HG03097 (cell line): ENCODE measurements around the gene TMEM205.
A peak's percentile ranks its signal among the peaks of the same experiment; 100 is the strongest.
"Not testable (repeated sequence)": the region's sequence is repeated elsewhere in the genome, so short reads cannot be mapped to it uniquely, and the experiment has no call there.

Experiments used
- ATAC-seq: cut with Tn5 transposase; IDR thresholded peaks from one replicate; pipeline ENCODE4 v1.9.1; 2021; ENCODE audit not compliant: unreplicated experiment, low FRiP score

Gene TMEM205

DNA sequence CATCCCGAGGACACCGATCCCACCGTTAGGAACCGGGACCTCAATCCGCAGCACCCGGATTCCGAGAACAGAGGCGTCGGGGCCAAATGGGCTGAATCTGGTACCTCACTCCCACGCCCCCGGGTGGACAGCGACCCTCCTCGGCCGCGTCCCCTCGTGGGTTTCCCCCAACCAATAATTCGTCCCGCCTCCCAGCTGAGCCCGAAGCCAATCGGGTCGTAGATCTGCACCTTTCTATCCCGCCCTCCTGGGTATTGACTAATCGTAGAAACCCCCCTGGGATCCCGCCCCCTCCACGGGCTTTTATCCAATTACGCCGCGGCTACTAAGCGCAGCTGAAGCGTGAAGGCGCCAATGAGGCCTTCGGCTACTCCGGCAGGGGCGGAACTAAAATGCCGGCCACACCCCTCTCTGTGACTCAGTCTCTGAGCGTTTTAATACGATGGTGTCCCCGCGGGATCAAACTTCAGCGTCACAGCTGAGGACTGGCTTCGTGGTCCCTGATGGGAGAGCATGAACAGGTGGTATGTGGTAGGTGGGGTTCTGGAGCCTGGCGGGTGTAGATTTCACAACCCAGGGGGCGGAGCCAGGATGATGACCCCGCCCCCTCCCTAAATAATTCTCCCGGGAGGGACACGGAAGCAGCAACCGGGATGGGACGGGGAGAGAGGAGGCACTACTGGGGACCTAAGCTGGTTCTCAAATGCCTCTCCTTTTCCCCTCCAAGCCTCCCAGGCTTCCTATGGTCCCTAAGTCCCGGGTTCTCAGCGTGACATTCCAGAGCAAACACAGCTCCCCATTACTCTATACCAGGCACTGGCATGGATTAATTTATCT is at the start of gene TMEM205, which contains the start of gene CCDC159:
TMEM205 (minus strand) TSS at position 165 of the 837 bp plus-strand sequence. CDS start 649 bp downstream, outside the sequence.
CCDC159 (plus strand) TSS at position 416 of the 837 bp plus-strand sequence; CDS start at position 504, 88 bp downstream.
- ATAC-seq: peak; percentile 92

DNA sequence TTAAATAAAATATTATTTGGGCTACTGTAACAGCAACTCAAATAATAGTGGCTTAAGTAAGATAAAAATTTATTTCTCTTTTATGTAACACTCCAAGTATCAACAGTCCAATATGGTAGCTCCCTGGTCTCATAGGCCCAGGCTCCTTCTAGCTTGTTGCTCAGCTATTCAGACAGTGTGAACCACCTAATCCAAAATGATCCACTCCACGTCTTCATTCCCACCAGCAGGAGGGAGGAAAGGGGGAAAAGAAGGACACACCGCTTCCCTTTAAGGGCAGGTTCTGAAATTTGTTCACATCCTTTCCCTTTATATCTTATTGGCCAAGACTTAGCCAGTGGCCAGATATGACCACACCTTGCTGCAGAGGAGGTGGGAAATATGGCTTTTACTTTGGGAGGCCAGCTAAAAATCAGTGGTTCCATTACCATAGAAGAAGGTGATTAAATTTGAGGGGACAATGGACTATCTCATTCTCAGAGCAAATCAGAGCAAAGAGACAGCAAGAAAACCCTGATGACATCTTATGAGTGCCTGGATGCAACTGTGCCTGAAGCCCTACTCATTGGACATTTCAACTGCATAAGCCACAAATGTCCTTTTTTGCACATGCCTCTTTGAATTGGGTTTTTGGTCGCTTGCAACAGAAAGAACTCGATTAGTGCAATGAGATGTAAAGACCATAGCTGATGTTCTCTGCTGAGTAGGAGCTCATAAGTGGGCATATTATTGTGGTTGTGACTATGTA is 45.0 kb upstream of the TMEM205 start:
- ATAC-seq: no peak

DNA sequence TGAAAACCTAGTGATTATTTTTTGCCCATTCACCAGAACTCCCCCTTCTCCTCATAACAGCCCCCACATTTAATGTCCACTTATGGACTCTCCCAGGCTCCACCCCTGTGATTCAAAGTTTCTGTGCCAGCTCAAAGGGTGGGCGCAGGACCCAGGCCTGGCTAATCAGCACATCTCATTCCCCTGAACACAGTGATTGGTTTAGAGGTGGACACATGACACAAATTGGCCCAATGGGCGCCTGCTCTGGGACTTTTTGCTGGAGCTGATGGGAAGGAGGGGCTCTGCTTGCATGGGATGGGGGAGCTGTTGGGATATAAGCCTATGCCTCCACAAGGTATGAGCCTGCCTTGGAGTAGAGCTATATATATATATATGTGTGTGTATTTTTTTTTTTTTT is 44.3 kb upstream of the TMEM205 start:
- no peak for ATAC-seq

DNA sequence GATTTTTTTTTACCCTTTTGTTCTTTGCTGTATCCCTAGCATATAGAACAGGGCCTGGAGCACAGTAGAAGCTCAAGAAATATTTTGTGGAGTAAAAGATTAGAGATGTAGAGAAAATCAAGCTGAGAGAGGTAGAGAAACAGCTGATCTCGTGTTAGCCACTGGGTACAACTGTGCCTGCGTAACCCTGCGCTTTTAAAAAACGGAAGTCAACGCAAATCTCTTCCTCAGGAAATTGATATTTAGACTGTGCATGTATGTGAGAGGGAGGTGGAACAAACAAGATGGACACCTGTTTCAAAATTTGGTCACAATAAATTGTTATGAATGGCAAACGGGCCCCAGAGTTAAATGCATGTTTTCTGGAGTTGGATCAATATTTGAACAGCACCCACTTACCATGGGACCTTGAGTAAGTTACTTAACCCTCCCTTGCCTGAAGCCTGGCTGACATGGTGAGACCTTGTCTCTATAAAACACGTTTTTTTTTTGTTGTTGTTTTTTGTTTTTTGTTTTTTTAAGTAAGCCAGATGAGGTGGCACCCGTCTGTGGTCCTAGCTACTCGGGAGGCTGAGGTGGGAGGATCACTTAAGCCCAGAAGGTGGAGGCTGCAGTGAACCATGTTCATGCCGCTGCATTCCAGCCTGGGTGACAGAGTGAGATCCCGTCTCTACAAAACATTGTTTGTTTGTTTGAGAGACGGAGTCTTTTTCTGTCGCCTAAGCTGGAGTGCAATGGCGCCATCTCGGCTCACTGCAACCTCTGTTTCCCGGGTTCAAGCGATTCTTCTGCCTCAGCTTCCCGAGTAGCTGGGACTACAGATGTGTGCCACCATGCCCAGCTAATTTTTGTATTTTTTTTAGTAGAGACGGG is 41.3 kb upstream of the TMEM205 start:
- no peak for ATAC-seq

DNA sequence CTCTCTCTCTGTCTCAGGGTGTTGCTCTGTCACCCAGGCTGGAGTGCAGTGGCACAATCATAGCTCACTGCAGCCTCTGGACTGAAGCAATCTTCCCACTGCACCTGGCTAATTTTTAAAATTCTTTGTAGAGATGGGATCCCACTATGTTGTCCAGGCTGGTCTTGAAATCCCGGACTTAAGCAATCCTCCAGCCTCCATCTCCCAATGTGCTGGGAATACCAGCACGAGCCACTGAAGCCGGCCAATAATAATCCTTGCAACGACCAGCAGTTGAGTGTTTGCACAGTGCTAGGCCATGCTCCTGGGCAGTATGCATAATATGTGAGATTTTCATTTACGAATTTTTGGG is 38.7 kb upstream of the TMEM205 start:
- no peak for ATAC-seq

DNA sequence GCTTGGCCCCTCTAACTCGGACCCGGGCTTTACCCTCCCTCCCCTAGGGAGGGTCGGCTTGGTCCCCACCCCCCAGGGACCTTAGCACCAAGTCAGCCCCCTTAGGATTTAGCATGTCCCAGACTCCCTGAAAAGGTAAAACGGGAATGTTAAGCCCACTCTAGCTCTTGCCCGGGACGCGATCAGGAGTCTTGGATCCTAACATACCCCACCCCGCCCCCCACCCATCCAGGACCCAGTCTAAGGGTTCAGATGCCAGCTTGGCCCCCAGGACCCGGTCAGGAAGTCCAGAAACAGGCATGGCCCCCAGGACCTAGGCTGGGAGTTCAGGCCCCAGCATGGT is 37.6 kb upstream of the TMEM205 start:
- no peak for ATAC-seq

DNA sequence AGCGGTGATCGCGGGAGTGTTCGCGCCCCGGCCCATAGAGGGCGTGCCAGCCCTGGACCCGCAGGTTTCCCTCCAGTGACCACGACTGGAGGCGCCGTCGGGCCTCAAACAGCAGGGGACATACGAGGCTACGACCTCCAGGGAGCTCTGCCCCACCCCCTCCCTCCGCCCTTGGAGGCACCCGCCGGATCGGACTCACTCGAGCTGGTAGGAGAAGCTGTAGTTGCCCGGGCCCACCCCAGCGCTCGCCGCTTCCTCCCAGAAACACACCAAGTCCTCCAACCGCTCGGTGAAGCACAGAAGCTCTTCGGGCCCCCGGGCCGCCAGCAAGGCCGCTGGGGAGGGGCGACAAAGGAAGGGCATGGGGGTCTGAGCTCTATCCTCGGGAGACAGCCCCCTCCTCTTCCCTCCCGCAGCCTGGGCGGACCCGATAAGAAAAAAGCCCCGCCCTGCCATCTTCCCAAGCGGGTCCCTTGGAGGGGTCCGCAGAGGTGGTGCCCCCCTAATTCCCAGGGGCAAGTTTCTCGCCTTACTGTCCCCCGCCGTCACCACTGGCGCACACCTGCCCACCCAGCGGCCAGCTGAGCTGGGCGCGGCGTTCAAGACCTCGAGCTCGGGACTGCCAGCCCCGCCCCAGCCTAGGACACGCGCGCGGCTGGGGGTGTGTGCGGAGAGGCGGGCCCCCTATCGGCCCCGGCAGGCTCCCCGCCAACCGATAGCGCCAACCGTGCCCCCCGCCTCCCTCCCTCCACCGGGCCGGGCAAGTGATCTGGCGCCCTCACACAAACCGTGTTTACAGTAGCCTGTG is 37.0 kb upstream of the TMEM205 start:
- ATAC-seq: no peak

DNA sequence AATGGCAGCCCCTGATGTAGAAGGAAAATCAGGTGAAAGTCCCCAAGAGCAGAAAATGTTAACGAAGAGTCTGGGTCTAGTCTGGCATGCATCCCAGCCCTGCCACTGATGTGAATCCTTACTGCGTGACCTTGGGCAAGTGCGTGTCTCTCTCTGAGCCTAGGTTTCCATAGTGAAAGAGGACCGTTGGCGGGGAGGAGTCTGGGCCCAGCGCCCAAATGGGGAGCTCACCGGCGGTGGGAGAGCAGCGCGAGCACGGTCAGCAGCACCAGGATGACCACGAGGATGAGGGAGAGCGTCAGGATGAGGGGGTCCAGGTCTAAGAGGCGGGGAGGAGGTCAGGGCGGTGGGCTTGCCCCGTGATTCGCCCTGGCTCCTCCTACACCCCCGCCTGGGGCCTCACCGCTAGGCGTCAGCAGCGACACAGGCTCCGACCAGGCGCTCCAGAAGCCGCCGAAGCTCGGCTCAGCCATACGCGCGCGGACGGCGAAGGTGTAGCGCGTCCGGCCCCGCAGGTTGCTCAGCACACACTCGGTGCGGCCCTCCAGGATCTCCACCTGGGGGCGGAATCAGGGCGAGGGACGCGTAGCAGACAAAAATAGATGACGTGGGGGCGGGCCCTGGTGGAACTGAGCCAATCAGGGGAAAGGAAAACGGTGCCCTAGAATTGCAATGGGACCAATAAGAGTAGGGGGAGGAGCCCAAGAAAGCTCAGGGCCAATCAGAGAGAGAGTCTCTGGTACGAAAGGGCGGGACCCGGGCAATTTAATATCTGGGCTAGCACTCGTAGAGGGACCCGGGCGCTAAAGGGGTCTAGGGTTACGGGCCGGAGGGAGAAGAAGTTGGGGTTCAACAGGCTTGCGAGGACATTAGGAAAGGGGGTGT is 34.8 kb upstream of the TMEM205 start:
- peak; percentile 75 for ATAC-seq

DNA sequence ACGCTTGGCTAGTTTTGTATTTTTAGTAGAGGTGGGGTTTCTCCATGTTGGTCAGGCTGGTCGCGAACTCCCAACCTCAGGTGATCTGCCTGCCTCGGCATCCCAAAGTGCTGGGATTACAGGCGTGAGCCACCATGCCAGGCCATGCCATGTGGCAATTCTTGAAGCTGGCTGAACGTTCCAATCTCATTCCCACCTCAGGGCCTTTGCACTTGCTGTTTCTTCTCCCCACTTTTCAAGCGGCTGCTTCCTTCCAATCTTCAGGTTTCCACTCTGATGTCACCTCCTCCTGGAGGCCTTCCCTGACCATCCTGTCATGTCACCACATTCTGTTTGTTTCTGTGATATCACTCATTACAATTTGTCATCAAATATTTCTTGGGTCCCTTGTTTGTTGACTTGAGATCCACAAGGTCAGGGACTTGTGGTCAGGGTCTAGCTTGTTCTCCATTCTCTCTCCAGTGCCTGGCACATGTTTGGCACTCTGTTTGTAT is 33.8 kb upstream of the TMEM205 start:
- ATAC-seq: no peak

DNA sequence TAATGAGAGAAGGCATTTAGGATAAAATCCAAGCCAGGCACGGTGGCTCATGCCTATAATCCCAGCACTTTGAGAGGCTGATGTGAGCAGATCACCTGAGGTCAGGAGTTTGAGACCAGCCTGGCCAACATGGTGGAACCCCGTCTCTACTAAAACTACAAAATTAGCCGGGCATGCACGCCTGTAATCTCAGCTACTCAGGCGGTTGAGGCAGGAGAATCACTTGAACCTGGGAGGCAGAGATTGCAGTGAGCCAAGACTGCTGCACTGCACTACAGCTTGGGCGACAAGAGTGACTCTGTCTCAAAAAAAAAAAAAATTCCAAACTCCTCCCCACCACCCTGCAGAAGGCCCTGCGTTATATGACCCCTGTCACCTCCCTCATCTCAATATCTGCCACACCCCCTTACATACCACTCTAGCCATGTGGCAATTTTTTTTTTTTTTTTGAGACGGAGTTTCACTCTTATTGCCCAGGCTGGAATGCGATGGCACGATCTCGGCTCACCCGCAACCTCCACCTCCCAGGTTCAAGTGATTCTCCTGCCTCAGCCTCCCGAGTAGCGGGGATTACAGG is 33.3 kb upstream of the TMEM205 start:
- not testable (repeated sequence) for ATAC-seq

DNA sequence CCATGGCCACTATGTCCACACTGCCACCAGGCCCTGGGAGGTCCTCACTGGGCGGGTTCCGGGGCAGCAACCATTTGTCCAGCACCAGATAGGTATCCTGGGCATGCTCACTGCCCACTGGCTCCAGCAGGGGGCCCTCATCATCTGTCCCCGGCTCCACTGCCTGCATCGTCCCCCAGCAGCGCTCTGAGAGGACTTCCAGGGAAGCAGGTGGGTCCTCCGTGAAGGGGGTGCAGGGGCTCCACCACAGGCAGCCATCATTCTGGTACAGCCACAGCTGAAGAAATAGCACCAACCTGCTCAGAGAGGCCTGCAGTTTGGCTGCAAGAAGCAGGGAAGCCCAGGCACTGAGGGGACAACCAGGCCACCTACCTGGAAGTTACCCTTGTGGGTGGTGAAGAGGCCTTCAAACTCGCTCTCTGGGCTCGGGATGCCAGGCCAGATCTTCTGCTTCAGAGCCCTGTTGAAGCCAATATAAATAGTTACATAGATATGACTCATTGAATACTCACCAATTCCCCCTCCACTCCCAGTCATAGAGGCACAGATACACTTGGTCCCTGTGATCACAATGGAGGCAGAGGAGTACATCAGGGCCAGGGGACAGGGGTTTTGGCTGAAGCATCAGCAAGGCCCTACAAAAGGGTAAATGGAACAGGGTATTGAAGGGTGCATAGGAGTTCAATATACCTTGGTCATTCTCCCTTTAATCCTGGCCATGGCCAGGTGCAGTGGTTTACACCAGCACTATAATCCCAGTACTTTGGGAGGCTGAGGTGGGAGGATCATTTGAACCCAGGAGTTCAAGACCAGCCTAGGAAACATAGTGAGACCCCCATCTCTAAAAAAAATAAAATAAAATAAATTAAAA is 32.5 kb upstream of the TMEM205 start:
- no peak for ATAC-seq

DNA sequence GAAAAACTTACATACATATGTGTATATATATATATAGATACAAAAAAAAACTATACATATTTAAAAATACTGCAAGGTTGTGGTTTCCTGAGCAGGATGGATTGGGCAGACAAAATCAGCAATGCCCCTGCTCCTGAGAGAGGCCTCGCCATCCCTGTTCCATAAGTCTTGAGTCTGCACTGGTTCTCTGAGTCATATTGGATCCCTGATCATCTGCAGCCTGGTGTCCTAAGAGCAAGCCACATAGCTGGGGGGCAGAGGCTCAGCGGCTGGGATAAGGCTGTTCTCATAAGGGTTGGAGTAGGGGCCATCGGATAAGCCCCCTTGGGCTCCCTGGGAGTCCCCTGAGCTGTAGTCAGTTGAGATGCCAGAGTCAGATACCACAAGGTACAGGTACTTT is 31.7 kb upstream of the TMEM205 start:
- ATAC-seq: no peak

DNA sequence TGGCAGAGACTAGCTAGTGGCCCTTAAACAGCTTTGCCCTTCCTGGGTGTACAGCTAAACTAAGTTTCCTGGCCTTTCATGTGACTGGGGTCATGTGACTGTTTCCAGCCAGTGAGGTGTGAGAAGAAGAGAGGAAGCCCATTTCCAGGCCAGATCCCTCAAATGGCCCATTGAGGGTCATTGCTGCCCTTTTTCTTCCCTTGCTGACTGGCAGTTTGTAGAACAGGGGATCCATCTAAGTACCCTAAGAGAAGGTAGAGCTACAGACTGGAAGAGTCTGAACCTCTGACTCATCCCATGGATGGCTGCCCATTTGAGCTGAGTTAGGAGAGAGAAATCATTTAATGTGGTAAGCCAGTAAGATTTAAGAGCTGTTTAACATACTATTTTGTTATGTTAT is 31.2 kb upstream of the TMEM205 start:
- no peak for ATAC-seq

DNA sequence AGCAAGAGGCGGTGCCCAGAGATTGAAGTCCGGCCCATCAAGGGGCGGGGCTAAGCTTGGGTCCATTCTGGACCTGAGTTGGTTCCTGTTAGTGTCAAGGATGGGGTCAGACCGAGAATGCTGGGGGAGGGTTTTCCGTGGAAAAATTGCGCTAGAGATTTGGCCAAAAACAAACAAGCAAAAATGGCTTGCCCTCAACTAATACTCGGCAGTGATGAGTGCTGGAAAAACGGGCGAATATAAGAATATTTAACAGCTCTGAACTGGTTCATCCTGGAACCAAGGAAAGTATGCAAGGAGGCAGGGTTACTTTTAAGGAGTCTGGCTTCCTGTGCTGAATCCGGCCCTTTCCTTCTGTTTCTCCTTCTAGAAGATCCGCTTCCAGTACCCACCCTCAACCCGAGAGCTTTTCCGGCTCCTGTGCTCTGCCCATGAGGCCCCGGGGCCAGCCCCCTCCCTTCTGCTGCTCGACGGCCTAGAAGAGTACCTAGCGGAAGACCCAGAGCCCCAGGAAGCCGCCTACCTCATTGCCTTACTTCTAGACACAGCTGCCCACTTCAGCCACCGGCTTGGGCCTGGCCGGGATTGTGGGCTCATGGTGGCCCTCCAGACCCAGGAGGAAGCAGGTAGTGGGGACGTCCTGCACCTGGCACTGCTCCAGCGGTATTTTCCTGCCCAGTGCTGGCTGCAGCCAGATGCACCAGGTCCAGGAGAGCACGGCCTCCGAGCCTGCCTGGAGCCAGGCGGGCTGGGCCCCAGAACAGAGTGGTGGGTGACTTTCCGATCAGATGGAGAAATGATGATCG is 29.3 kb upstream of the TMEM205 start:
- no peak for ATAC-seq

DNA sequence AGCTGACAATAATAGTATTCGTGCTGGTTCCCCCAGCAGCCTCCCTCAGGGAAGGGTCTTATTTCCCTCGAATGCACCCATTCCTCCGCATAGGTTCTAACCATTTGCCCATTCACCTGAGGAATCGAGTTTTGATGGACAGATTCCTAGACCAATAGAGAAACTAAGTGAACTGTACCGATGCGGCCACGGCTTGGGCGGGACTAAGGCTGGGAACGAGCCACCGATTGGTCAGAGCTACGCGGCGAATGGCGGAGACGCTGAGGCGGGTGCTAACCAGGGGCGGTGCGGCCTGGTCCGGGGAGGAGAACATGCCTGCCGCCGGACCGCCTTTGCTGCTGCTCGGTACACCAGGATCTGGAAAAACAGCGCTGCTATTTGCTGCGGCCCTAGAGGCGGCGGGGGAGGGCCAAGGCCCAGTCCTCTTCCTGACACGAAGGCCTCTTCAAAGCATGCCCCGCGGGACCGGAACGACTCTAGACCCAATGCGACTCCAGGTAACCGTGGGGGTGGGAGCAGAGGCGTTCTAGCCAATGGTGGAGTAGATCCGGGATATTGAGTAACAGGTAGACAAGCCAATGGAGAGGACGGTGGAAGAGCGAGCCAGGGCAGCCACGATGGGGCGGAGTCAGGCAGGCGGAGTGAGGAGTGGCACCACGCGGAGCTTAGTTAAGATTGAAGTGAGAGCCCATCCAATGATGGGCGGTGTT is 28.5 kb upstream of the TMEM205 start, which contains the start of gene SWSAP1:
SWSAP1 (plus strand) TSS at position 234 of the 710 bp plus-strand sequence; CDS start at position 249, 15 bp downstream.
- ATAC-seq: peak; percentile 86

DNA sequence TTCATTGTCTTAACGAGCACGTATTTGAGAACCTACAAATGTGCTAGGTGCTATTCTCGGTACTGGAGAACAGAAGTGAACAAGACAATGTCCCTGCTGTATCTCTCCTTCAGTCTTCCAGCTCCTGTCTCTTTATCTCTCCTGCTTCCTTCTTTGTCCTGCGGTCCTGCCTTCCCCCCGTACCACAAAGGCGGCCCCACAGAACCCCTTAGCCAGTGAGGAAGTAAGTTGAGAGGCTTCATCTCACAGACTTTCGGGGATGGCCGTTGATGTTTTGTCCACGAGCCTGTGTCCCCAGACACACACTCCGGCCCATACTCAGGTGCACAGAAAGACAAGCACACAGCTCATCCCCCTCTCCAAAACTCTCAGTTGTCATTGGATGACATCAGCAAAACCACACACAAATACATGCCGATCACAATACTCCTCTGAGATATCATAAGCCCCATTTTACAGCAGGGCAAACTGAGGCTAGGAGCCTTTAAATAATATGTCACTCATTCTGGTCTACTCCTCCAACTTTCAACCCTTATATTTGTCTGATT is 27.9 kb upstream of the TMEM205 start:
- no peak for ATAC-seq
